Fibroblast of skin of right quadriceps (primary cell): Measurements from ENCODE around the gene GLB1L2.
"Not testable (repeated sequence)": the region's sequence is repeated elsewhere in the genome, so short reads cannot be mapped to it uniquely, and the experiment has no call there.

Experiments
- DNase-seq: peaks from one replicate; pipeline ENCODE4 v3.0.0-alpha.2; 2013

Gene GLB1L2, protein sequence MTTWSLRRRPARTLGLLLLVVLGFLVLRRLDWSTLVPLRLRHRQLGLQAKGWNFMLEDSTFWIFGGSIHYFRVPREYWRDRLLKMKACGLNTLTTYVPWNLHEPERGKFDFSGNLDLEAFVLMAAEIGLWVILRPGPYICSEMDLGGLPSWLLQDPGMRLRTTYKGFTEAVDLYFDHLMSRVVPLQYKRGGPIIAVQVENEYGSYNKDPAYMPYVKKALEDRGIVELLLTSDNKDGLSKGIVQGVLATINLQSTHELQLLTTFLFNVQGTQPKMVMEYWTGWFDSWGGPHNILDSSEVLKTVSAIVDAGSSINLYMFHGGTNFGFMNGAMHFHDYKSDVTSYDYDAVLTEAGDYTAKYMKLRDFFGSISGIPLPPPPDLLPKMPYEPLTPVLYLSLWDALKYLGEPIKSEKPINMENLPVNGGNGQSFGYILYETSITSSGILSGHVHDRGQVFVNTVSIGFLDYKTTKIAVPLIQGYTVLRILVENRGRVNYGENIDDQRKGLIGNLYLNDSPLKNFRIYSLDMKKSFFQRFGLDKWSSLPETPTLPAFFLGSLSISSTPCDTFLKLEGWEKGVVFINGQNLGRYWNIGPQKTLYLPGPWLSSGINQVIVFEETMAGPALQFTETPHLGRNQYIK

GRCh38 chr11:134331354-134332188 lies at the start of gene GLB1L2:
TSS of gene GLB1L2 (plus strand) at chr11:134331988. CDS start at chr11:134332062, 74 bp downstream.
- peak; percentile 41 for DNase-seq

GRCh38 chr11:134282121-134283045 lies 49.4 kb upstream of the GLB1L2 start:
- no peak for DNase-seq

DNA sequence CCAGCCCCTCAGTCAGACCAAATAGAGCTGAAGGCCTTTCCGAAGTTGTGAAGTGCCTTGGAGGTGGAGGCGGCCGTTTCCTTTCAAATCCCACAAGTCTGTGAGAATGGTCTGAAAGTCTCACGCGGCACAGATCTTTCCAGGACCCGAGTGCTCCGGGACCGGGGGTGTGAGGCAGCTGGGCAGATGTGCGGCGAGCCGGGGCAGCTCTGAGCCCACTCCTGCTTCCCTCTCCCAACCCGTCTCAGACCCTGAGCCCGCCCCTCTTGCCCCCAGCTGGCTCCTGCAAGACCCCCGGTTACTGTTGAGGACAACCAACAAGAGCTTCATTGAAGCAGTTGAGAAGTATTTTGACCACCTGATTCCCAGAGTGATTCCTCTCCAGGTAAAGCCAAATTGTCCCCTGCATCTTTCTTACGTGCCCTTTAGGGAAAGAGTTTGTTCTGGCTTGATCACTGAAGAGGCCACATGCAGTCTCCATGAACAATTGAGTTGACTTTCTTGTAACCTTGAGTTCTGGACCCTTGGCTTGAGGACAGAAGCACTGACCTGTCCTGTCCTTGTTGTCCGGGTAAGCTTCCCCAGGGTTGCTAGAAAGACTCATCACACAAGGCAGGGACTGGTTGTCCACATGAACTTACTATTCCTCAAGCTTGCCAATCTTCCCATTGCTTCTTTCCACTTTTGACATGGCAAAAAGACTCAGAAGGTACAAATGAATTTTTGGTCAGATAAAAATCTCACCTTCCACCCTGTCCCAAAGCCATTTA lies 48.1 kb upstream of the GLB1L2 start:
- no peak for DNase-seq

GRCh38 chr11:134284349-134284748 lies 47.4 kb upstream of the GLB1L2 start:
- not testable (repeated sequence) for DNase-seq

DNA sequence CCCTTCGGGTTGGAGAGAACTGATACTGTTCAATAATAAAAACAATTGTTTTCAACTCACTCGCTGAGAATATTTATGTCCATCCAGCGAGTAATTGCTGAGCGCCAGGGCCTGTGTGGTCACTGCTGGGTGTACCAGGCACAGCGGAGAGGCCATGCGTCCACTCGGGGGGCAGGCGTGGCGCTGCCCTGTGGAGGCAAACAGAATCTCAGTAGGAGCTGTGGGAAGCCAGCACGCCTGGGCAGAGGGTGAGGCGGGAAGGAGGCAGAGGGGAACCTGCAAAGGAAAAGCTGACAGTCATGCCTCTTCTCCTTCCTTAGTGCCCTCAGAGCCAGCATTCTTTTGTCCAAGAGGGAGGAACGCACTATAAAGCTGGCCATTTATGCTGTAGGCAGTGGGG lies 44.2 kb upstream of the GLB1L2 start:
- no peak for DNase-seq

DNA sequence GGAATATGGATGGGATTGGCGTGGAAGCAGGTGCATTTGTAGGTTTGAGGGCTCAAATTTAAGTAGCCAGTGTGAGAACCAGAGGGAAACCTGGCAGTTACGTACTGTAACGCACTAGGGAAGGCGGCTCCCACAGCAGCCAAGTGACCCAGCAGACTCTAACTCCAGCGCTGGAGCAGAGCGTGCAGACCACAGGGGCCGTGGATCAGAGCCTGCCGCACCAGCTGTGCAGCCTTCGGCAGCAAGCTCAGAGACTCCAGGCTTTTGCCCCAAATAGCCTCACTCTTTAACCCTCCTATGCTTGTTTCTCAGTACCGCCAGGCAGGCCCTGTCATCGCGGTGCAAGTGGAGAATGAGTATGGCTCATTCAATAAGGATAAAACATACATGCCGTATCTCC lies 43.3 kb upstream of the GLB1L2 start:
- no peak for DNase-seq

DNA sequence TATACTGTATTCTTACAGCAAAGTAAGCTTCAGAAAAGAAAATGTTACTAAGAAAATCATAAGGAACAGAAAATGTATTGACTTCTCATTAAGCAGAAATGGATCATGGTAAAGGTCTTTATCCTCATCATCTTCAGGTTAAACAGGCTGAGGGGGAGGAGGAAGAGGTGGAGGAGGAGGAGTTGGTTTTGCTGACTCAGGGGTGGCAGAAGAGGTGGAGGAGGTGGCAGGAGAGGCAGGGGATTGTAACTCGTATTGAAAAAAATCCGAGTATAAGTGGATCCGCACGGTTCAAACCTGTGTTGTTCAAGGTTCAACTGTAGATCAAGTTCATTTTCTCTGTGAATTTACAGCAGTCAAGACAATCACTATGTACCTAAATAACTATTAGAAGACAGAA lies 42.6 kb upstream of the GLB1L2 start:
- no peak for DNase-seq

DNA sequence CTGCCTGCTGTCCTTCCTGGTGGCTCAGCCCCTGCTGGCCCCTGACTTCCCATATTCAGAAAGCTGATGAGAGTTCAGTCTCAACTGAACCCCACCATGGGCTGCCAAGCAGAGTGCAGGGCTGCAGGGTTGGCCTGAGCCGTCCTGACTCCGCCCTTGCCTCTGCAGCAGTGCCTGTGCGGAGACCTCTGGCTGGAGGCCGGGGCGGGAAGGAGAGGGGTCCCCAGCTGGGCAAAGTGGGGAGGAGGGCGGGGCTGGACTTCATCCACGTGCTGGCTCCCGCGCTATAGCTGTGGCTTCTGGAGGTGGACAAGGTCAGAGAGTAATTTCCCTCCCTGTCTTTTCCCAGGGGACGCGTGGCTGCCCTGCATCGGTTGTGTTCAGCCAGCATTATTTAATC lies 42.0 kb upstream of the GLB1L2 start:
- DNase-seq: no peak

DNA sequence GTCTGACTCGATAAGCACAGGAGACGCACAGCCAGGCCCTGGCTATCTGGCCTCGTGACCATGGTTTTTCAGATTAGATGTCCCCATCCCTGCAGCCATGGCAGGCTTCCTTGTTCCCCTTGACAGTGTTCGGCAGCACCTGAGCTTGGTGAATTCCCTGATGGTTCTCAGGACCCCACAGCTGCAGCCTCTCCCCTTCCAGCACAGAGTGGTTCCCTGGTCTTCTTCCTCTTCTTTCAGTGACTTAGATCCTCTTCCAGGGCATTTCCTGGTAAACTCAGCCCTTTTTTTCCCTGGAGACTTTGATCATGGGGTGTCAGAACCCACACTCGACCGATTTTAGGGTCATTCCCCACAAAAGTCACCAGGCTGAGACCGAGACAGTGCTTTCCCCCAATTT lies 41.1 kb upstream of the GLB1L2 start:
- no peak for DNase-seq

DNA sequence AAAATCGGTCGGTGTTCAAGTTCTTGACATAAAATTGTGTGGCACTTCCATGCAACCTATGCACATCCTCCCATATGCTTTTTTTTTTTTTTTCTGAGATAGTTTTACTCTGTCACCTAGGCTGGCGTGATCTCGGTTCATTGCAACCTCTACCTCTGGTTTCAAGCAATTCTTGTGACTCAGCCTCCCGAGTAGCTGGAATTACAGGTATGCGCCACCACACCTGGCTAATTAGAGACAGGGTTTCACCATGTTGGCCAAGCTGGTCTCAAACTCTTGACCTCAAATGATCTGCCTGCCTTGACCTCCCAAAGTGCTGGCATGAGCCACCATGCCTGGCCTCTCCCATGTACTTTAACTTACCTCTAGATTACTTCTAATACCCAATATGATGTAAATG lies 40.6 kb upstream of the GLB1L2 start:
- no peak for DNase-seq

GRCh38 chr11:134292661-134293060 lies 39.1 kb upstream of the GLB1L2 start:
- DNase-seq: no peak

DNA sequence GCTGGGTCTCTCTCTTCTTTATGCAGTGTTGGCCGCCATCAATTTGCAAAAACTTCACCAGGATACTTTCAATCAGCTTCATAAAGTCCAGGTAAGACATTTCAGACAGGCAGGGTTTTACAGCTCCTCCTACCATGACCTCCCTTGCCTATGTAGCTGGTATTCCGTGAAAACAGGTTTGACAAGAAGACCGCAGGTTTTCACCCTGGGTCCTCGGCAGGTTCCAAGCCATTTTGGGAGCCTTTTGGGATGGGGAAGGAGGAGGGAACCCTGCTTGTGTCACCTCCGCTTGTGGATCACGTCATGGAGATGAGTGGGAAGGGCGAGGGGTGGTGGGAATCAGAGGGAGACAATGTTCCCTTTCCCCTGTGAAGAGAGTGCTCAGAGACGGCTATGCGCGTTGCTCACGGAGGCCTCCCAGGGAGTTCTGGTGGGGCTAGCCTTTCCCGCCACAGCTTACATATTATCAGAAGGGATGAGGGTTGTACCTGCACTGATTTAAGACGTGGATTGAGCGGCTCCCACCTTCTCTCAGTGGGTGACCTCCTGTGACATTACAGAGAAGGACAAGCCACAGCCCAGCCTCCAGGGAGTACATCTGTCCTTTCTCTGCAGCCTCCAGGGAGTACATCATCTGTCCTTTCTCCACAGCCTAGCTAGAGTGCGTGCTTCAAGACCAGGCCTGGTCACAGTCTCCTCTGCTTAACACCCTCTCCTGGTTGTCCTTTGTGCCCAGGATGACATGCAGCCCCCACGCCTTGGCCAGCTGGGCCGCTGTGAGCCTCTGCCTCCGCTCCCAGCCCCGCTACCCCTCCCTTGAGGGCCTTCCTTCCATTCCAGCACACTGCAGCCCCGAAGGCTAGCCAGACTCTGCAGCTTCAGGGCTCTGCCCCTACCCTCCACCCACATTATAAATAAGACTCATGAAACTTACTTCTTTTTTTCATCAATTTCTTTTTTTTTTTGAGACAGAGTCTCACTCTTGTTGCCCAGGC lies 38.4 kb upstream of the GLB1L2 start:
- DNase-seq: no peak

DNA sequence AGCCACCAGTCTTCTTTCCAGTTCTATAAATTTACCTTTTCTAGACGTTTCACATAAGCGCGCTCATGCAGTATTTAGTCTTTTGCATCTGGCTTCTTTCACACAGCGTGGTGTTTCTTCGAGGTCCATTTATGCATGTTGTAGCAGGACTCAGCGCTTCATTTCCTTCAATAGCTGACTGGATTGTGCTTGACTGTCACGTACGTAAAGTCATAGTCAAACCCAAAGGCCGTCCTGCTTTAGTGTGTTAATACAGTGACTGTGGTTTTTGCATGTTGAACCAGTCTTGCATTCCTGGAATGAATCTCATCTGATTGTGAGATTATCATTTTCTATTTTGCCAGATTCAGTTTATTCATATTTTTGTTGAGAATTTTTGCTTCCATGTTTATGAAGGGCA lies 37.1 kb upstream of the GLB1L2 start:
- DNase-seq: no peak

GRCh38 chr11:134312223-134312622 lies 19.6 kb upstream of the GLB1L2 start:
- no peak for DNase-seq

DNA sequence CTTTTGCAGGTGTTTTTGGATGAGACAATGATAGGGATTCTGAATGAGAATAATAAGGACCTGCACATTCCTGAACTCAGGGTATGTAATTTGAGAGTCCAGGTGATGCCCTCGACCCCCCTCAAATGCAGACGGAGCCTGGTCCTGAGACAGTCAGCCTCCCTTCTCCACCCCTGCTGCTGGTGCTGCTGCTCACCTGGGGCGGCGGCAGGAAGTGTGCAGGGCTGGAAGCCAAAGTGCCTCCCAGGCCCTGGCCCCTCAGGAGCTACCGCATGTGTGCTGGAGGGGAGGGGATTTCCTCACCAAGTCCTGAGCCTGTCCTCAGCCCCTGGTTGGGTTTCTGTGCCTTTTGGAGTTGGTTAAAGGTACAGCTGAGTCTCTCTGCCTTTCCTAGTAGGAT lies 19.0 kb upstream of the GLB1L2 start:
- no peak for DNase-seq

DNA sequence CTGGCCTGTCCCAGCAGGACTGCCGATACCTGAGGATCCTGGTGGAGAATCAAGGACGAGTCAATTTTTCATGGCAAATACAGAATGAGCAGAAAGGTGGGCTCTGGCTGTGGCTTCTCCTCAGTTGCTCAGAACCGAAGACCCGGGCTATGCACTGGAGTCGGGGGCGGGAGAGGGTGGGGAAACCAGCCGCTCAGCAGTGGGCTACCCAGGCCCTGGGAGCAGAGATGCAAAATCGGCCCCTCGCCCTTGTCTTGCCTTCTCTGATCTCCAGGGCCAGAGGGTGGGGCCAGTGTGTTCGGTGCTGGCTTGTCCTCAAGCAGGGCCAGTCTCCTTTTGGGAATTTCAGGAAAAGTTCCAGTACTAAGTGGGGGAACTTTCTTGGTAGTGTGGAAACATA lies 18.4 kb upstream of the GLB1L2 start:
- DNase-seq: no peak

DNA sequence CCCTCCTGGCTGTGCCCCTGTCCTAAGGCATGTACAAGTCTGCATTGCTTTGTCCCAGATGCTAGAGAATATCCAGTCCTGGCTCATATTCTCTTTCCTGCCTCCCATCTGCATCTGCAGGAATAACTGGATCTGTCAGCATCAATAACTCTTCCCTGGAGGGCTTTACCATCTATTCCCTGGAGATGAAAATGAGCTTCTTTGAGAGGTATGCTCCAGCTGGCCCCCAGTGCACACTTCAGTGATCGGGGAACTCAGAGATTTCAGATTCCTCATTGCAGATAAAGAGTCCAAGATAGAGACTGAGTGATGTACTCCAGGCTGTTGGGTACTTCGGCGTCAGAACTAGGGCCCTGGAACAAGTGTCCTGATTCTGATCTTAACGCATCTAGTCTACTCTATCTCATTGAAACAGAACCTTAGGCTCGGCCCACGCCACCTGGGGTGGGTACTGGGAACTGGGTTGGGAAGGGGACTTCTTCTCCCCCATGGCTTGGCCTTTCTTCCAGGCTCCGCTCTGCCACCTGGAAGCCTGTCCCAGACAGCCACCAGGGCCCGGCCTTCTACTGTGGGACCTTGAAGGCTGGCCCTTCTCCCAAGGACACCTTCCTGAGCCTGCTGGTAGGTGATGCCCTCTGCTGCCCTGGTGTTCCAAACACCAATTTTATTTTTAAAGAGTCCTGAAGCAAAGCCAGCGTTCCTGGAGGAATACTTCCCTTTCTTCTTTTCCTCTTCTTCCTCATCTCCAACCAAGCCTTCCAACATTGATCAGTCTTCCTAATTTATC lies 17.8 kb upstream of the GLB1L2 start:
- no peak for DNase-seq

GRCh38 chr11:134317103-134317502 lies 14.7 kb upstream of the GLB1L2 start:
- DNase-seq: no peak

GRCh38 chr11:134321373-134321772 lies 10.4 kb upstream of the GLB1L2 start:
- not testable (repeated sequence) for DNase-seq

DNA sequence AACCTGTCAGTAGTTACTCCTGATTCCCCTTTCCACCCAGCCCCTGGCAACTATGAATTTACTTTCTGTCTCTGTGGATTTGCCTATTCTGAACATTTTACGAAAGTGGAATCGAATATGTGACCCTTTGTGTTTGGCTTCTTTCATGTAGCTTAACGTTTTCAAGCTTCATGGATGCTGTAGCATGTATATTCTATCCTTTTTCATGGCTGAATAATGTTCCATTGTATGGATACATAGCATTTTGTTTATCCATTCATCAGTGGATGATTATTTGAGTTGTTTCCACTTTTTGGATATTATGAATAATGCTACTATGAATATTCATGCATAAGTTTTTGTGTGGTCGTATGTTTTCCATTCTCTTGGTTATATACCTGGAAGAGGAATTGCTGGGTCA lies 9.2 kb upstream of the GLB1L2 start:
- no peak for DNase-seq
